ENCODE results near the gene PAK4. TPM values are rescaled to one million over a fixed set of nuclear protein-coding genes. Genes with fewer than 3 reads are reported as not detected.
A peak's percentile ranks its signal among the peaks of the same experiment; 100 is the strongest.

The PAK4 gene
- total RNA-seq, 1 donor: 9.0 TPM

DNA sequence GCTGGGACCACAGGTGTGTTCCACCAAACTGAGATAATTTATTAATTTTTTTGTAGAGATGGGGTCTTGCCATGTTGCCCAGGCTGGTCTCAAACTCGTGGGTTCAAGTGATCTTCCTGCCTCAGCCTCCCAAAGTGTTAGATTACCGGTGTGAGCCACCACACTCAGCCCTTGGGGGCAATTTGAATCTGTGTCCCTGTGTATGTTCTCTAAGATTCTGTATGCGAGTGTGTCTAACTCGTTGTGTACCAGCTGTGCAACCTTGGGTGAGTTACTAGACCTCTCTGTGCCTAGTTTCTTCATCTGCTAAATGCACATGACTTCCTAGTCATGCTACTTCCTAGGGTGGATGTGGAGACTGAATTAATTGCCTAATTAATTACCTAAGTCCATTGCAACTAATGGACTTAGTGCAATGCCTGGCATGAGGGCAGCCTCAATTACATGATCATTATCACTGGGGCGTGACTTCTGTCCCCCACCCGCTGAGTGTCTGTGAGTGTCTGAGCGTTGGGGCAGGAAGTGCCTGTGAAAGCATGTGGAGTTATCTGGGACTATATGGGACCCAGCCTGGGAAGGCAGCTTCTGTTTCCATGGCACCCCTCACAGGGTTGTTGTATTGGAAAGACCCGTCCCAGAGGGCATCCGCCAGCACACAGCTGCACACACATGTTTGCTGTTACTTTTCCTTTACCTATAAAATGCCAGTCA is 69.4 kb downstream of the PAK4 start:
- DNase-seq (ENCODE audit: low read depth): no peak
- TF ChIP-seq CTCF (IDR thresholded peaks at IDR 0.05; ENCODE audit: insufficient read depth, low read length): no peak

DNA sequence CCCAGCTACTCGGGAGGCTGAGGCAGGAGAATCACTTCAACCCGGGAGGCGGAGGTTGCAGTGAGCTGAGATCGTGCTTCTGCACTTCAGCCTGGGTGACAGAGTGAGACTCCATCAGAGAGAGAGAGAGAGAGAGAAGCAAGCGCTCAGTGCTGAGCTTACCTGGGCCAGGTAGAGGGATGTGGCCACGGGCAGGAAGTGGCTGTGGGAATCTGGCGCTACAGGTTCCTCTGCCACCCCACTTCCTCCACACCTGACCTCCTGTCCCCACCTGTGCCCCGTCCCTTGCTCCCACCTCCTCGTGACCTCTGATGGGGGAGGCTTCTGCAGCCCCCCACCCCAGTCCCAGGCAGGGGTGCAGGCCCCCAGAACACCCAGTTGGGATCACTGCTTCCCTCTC is 70.2 kb downstream of the PAK4 start:
- H3K4me3 ChIP-seq (ENCODE audit: low read depth, low read length): no peak overlapping the region
- DNase-seq (ENCODE audit: low read depth): no peak
- no peak for TF ChIP-seq CTCF (IDR thresholded peaks at IDR 0.05; ENCODE audit: insufficient read depth, low read length)

More for the DNA sequence above, 69.4 kb downstream of the PAK4 start:
- H3K4me3 ChIP-seq (ENCODE audit: low read depth, low read length): no peak overlapping the region

DNA sequence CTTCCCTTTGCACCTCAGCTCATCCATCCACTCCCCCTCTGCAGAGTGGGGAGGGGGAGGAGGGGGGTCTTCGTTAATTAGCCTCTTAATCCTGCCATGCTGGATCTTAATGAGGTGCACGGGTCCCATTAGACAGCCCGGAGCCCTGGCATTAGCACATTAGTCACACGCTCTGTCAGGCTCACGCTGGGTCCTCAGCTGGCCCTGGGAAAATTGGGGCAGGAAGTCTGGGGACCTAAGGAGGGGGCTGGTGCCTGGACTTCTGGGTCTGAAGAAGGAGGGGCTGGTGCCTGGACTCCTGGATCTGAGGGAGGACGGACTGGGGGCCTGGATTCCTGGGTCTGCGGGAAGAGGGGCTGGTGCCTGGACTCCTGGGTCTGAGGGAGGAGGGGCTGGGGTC is 70.7 kb downstream of the PAK4 start:
- no peak for DNase-seq (ENCODE audit: low read depth)
- TF ChIP-seq CTCF (IDR thresholded peaks at IDR 0.05; ENCODE audit: insufficient read depth, low read length): no peak
- no peak overlapping the region for H3K4me3 ChIP-seq (ENCODE audit: low read depth, low read length)

DNA sequence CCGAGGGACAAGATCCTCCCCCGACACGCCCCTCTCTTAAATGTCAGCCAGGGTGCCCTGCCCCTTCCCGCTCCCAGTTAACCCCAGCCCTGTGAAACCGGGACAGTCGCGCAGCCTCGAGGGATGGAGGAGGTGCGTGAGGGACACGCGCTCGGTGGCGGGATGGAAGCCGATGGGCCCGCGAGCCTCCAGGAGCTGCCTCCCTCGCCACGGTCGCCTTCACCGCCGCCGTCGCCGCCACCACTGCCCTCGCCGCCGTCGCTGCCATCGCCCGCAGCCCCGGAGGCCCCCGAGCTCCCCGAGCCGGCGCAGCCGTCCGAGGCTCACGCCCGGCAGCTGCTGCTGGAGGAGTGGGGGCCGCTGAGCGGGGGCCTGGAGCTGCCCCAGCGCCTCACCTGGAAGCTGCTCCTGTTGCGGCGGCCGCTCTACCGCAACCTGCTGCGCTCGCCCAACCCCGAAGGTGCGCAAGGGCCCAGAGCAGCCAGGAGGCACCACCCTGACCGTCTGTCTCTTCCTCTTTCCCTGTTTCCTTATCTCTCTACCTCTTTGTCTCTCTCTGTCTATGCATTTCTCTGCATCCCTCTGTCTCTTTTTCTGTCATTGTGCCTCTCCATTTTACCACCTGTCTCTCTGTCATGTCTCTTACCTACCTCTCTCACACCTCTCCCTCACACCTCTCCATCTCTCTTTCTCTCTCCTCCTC is 71.4 kb downstream of the PAK4 start, which contains the start of gene NCCRP1:
NCCRP1 (plus strand) TSS at position 105 of the 703 bp plus-strand sequence; CDS start at position 124, 19 bp downstream.
- H3K4me3 ChIP-seq (ENCODE audit: low read depth, low read length): no peak within 1 kb of the TSS
- DNase-seq (ENCODE audit: low read depth): no peak
- no peak for TF ChIP-seq CTCF (IDR thresholded peaks at IDR 0.05; ENCODE audit: insufficient read depth, low read length)

GRCh38 chr19:39197808-39198207 is 72.2 kb downstream of the PAK4 start:
- TF ChIP-seq CTCF (IDR thresholded peaks at IDR 0.05; ENCODE audit: insufficient read depth, low read length): no peak
- DNase-seq (ENCODE audit: low read depth): no peak
- no peak overlapping the region for H3K4me3 ChIP-seq (ENCODE audit: low read depth, low read length)

- H3K4me3 ChIP-seq (ENCODE audit: low read depth, low read length): no peak overlapping the region
- no peak for TF ChIP-seq CTCF (IDR thresholded peaks at IDR 0.05; ENCODE audit: insufficient read depth, low read length)
- peak; percentile 71 for DNase-seq (ENCODE audit: low read depth)
Measured at GRCh38 chr19:39199025-39199424, 73.4 kb downstream of the PAK4 start.

Measured in fibroblast of the aortic adventitia (primary cell).